Stimulated activated CD8-positive, alpha-beta memory T cell treated with anti-CD3 and anti-CD28 coated beads, Interleukin-4, amount 100 ng/mL, for 48 hours (primary cell): ENCODE data around the gene NAMPT.
"Not testable (repeated sequence)": the region's sequence is repeated elsewhere in the genome, so short reads cannot be mapped to it uniquely, and the experiment has no call there.

Source experiments
- DNase-seq: peaks from one replicate; pipeline ENCODE4 v3.0.0-alpha.2; 2020

Gene NAMPT

DNA sequence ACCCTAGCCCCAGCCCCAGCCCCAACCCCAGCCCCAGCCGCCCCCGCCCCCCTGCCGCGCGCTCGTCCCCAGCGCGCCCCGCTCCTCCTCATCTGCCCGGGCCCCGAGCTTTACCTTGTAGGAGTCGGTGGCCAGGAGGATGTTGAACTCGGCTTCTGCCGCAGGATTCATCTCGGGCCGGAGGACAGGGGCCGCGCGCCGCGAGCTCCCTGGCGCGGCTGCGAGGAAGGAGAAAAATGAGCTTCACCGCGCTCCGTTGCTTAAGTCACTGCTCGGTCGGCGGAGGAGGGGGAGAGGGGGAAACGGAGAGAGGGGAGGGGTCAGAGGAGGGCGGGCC lies at the start of gene NAMPT:
TSS of gene NAMPT (minus strand) at position 270 of the 337 bp plus-strand sequence. CDS start at position 171, 99 bp downstream.
- no peak for DNase-seq

DNA sequence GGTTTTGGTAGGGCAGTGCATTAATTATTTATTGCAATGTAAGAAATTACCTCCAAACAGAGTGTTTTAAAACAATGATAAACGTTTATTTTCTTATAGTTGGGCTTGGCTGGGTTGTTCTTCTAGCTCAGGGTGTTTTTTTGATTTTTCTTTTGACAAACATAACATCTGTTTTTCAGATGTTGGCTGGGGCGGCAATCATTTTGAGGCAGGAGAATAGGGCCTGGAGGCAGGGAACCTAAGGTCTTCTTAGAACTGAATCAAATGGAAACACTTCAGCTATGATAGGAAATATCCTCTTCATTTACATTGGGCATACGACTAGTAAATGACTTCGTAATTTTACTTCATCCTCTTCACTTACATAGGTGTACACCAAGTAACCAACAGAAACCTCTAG lies 47.4 kb upstream of the NAMPT start:
- no peak for DNase-seq

DNA sequence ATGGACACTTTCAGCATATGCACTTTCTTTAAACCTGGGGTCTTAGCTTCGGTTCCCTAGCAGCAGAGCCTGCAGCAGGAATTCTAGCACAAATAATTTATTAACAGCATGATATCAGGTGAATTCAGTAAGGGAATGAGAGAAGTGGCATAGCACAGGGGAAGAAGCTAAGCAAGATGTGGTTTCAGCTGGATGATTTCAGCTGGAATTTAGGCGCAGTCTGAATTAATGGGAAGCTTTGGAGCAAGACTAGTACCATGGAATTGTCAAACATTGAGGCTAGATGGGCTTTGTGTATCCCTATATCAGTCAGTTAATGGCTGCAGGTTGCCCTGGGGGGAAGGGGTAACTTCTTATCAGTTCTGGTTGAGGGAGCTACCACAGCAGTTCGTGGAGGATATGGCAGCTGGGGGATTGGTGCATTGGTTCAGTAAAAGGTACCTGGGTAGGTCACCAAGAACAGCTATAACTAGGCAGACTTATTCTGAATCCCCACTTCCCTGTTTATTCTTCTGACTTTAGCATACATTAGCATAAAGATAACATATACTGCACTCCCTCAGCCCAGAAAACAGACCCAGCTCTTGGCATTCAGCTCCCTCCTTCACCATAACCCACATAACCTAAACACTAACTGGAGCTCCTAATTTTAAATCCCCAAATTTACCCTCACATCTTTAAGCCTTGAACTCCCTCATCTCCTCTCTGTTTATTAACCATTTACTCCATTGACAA lies 46.8 kb upstream of the NAMPT start:
- no peak for DNase-seq

DNA sequence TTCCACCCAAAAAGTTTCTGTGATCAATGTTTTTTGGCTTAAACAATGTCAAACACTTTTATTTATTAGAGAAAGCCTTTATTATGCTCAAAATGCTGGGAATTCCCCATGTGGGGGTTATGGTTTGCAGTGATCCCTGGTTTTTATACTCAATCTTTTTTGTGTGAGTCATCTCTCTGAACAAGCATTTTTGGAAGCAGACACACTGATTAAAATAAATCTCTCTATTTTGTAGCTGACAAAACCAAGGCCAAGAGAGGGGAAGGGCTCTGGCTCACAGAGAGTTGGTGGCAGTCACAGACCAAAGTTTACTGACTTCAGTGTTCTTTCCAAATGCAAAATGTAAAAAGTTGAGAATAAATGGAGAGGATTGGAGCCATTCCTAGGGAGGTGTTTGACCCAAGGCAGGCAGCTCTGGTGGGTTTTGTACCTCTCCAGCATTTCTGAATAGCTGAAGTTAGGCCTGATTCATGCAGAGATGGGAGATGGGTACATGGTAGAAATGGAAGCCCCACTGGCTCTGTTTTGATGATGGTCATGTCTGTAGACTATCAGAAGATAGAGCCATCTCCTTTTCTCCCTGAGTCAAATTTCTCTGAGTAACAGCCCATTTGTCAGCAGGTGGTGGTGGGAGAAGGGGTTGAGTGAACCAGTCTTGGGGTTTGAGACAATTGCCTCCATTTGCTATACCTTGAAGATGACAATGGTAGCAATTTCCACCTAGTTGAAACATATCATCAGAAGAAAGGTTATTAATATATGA lies 45.4 kb upstream of the NAMPT start:
- DNase-seq: no peak

DNA sequence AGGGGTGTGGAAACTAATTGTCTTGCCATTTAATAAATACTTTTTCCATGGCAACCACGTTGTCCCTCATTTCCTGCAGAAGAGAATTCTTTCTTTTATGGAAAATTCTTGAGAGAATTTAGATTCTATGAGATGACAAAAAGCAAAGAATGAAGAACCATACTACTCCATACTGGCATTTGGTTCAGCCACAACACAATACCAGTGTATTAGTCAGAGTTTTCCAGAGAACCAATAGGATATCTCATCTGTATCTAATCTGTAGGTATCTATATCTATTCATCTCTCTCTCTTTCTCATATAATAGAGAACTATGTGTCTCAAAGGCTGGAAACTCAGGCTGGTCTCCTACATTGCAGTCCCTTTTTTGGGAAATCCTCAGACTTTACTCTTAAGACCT lies 44.6 kb upstream of the NAMPT start:
- no peak for DNase-seq

DNA sequence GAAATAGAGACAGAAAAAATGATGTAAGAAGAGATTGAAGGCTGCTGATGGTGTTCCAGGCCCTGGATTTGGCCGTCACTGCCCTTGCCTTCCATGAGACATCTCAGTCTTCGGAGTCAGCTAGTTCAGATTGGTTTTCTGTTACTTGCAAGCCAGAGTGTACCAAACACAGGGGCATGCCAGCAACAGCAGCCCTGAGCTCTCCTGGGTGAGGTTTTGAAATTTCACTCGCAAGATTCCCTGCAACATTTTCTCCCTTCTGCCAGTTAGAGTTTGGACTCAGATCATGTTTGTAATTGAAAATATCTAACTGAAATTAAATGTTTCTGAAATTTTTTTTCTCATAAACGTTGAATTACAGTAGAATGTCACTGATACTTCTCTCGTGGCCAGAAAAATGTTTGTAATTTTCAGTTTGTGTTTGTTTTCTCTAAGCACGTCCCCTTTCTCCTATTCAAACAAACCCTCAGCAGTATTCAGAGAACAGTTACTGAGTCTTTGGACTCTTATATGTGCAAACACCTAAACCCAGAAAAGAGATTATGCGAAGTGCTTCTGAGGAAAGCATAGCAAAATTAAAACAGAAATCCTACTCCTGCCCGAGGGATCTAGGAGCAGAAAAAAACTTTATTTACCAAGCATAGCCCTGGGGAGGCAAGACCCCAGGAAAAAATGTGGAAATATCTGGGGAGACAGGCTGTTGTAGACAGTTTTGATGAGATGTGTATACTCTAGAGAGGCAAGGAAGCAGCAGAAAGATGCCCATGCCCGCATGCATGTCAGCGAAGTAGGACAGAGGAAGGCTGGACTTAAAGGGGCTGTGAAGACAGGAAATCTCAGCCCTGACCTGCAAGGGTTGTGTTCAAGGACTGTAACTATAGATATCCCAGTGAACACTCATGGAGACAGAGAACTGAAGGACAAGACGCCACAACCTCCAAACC lies 43.0 kb upstream of the NAMPT start:
- DNase-seq: no peak

DNA sequence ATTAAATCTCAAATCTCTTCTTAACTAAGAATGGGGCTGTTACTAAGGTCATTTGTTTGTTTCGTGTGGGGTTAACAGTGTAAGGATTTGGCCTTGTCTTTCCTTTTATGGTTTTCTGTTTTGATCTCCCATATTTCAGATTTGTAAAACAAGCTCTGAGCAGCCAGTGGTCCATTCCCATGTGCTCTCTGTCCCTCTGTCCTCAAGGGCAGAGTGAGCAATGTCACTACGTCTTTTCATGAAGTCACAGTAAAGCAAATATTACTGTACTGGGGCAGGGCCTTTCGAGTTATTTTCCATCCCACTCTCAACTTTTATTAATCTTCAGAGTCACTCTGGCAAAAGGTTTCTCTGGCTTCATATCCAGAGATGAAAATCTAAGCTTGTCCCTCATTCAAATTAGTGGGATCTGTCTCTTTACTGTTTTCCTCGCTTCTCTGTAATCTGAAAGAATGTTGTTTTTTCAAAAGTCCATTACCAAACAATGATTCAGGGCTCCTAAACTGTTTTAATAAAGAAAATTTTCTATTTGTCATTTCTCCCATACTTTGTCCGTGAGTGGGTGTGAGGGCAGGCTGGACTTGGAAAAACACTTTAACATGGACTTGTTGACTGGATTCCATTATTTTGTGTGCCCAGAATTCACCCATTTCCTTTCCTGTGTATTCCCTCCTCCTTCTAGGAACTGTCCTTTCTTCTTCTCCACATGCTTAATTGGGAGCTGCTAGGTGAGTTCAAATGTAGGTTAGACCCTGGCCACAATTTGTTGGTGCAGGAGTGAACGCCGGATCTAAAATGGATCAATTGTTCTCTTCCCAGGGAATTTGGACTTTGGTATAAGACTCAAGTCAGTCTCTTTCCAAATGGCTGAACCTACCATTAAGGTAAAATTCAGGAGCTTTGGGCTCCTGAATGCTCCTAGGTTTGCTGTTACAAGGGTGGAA lies 42.1 kb upstream of the NAMPT start:
- no peak for DNase-seq

DNA sequence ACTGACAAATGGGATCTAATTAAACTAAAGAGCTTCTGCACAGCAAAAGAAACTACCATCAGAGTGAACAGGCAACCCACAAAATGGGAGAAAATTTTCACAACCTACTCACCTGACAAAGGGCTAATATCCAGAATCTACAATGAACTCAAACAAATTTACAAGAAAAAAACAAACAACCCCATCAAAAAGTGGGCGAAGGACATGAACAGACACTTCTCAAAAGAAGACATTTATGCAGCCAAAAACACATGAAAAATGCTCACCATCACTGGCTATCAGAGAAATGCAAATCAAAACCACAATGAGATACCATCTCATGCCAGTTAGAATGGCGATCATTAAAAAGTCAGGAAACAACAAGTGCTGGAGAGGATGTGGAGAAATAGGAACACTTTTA lies 39.7 kb upstream of the NAMPT start:
- DNase-seq: not testable (repeated sequence)

DNA sequence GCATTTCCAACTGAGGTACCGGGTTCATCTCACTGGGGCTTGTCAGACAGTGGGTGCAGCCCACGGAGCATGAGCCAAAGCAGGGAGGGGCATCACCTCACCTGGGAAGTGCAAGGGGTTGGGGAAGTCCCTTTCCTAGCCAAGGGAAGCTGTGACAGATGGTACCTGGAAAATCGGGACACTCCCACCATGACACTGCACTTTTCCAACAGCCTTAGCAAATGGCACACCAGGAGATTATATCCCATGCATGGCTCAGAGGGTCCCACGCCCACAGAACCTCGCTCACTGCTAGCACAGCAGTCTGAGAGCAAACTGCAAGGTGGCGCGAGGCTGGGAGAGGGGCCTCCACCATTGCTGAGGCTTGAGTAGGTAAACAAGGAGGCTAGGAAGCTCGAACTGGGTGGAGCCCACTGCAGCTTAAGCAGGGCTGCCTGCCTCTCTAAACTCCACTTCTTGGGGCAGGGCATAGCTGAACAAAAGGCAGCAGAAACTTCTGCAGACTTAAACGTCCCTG lies 35.5 kb upstream of the NAMPT start:
- not testable (repeated sequence) for DNase-seq

DNA sequence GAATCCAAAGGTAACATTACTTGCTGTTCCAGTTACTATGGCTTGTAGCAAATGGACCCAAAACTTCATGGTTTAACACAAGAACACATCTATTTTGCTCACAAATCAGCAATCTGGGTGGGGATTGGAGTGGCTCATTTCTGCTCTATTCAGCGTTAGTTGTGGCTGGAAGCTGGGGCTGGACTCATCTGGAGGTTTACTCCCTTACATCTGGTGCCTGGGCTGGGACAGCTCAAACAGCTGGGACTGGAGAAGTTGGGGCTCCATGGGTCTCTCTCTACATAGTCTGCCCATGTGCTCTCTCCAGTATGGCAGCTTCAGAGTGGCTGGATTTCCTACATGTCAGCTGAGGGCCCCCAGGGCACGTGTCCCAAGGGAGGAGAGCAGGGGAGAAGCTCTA lies 33.7 kb upstream of the NAMPT start:
- DNase-seq: no peak

DNA sequence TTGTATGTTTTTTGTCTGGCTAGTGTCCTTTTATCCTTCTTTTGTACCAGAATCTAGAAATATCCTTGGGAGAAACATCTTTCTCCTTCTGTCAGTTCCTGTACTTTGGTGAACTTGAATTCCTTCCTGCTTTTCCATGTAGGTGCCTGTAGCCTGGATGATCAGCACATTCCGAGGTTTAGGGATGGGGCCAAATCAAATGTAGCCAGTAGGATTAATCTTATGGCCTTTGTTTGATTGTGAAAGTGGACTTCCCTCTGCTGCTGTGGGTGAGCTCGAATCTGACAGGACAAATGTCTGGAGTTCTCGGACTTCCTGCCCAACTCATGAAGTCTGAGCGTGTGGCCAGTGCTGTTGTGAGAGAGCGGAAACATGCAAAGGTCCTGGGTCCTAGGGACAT lies 33.2 kb upstream of the NAMPT start:
- no peak for DNase-seq

DNA sequence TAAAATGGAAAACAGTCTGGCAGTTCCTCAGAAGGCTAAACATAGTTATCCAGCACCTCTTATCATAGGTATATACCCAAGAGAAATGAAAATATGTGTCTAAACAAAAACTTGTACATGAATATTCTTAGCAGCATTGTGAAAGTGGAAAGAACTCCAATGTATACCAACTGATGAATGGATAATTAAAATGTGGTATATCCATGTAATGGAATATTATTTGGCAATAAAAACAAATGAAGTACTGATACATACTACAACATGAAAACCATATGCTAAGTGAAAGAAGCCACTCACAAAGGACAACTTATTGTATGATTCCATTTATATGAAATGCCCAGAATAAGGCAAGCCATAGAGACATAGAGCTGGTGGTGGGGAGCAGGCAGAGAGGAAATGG lies 32.2 kb upstream of the NAMPT start:
- no peak for DNase-seq

DNA sequence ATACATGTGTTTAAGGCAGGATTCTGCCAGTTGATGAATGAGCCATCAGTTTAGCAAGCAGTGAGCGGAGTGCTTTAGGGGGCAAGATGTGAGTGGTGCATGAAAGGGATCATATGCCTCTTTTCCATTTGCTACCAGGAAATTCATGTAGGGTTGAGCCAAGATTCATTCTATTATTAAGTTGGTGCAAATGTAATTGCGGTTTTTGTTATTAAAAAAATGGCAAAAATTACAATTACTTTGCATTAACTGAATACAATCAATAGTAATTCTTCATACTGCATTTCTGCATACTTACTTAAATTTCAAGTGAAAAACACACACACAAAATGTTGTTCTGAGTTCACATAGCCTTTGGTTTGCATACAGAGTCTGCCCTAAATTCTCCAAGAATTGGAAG lies 30.1 kb upstream of the NAMPT start:
- DNase-seq: no peak

DNA sequence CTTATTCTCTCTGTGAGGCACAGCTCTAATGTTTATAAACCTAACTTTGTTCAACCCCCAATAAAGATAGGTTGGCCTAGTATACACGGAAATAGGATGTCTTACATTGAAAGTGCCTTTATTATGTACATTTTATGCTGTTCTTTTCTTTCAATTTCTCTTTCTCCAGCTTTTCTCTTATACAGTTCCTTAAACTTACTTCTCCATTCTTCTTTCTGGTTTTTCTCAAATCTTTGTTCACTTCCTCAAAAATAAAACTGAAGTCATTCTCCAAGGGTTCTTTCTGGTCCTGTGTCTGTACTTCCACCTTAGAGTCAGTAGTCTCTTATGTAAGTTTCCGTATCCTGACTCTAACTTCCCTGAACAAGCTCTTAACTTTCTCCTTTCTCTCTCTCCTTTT lies 29.2 kb upstream of the NAMPT start:
- no peak for DNase-seq

DNA sequence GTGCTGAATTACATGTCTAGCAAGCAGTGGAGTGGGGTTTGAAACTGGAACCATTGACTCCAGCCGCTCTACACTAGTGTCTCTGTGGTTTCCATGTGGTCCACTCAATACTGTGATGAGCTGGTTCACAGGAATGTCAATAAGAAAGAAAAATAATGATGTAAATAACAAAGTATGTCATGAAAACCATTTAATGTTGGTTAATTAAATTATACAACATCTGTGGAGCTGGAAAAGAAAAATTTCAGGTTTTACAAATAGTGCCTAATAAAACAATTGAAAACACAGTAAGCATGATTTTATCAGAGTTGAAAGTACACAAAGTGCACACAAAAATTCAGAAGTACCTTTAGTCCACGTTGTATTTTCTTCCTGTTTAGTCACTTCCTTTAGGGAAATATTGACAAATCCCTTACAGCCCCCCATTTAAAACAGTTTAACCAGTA lies 28.7 kb upstream of the NAMPT start:
- no peak for DNase-seq

DNA sequence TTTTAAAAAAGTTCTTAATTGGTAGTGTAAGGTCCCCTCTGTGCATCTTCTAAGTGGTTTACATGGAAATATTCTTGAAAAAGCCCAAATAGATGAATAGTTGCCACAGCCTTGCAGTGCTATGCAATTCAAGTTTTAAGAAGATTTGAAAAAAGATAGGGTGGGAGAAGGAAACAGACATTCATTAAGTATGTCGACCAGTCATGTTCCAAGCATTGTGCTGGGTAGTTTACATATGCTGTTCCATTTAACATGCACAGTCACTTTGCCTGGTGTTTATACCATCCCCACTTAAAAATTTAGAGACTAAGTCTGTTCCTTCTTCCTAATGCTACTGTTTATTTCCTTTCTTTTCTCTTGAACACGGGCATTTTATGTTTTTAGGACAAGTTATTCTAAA lies 28.1 kb upstream of the NAMPT start:
- DNase-seq: no peak

DNA sequence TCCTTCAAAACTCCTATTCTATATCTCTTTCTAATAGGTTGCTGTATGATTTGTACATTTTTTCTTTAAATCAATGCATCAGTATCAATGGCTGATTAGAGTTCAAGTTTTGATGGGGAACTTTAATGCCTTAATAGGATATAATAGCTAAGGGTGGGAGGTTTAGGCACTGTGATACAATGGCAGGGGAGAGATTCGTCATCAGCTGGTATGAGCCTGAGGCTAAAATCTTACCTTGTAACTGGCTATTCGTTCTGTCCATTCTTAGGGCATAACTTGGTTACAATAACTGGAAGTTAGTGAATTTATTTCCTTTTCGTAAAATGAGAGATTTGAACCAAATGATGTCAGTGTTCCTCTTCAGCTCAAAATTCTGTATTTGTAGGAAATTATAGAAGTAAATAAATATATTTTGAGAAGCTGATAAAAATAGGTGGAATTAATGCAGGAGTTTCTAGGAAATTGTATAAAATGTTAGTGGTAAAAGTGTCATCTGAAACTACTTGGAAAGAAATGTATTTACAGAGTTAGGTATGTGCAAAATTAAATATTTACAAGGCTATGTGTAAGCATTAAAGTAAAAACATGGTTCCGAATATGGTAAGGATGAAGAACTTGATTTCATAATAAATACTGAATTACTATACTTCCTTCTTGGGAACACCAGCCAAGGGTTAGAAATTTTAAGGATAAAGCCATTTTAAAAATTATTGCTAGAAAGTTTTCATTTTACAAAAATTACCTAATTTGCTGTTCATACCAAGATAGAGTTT lies 27.5 kb upstream of the NAMPT start:
- DNase-seq: no peak

DNA sequence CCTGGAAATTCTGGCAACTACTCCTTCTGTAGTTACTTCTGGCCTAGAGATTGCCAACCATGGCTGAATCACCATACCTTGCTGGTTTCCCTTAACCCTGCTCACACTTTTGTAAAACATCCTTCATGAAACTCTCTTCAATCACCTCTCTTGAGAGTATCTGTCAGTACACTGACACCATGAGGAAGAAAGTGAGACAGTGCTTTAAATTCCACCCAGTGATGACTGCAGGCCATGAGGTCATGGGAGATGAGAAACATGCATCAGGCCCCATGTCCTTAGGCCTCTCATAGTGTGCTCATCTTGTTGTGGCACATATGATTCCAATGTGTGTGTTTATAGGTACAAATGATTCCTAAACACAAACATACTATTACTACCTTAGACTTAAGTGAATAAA lies 24.6 kb upstream of the NAMPT start:
- DNase-seq: no peak

DNA sequence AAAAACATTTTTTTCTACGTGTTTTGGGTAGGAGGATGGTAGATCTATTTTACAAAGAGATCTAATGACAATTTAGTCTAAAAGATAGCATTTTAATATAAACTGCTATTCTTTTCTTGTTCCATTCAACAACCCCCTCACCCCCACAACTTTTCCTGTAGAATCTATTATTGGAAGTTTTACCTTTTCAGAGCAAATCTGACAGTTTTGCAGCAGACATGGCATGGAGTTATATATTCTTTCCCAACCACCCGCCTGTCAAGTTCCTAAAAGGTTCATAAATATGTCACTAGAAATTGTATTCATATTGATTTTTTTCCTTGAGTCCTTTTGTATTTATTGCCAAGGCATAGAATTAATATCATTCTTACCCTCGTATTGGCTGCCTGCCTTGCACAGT lies 21.5 kb upstream of the NAMPT start:
- DNase-seq: no peak

DNA sequence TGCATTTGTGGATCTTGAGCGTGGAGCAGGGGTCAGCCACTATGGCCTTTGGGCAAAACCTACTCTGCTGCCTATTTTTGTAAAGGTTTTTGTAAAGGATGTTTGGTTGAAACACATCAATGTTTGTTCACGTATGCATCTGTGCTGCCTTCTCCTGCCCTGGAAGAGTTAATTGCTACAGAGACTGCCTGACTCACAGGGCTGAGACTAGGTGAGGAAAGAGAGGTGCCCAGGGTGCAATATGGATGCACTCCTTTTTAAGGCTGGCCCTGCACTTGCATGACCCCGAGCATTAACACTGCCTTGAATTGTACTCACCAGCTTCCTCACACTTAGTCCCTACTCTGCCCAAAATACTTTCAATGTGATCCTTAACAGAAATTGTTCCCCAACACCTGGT lies 20.9 kb upstream of the NAMPT start:
- no peak for DNase-seq

DNA sequence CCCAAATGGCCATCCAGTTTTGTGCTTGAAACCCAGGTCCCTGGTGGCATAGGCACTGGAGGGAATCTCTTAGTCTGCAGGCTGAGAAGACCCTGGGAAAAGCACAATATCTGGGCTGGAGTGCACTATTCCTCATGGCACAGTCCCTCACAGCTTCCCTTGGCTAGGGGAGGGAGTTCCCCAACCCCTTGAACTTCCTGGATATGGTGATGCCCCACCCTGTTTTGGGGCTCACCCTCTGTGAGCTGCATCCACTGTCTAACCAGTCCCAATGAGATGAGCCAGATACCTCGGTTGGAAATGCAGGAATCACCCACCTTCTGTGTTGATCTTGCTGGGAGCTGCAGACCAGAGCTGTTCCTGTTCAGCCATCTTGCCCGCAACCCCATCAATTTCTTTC lies 19.8 kb upstream of the NAMPT start:
- no peak for DNase-seq
